Fibroblast of lung (primary cell): ENCODE data around the gene HOPX. TPM values are rescaled to one million over a fixed set of nuclear protein-coding genes. Genes with fewer than 3 reads are reported as not detected.

Experiments
- DNase-seq, 2 donors: peaks; one replicate each; pipeline versions ENCODE4 v3.0.0 to v3.0.0-alpha.2; 2010; ENCODE audit warnings: low read depth in 2 of 2
- H2AFZ ChIP-seq: 2 replicates; pipeline ENCODE4 v1.5.1; 2012; ENCODE audit warnings: low read length, control low read depth, inconsistent platforms
- H3K27ac ChIP-seq: 2 replicates; pipeline ENCODE4 v1.5.1; 2011; ENCODE audit warnings: low read length, control low read depth; ENCODE audit not compliant: insufficient read depth
- H3K27me3 ChIP-seq: 2 replicates; pipeline ENCODE4 v1.5.1; 2011; ENCODE audit warnings: mild to moderate bottlenecking, low read length; ENCODE audit not compliant: control insufficient read depth, insufficient read depth
- H3K36me3 ChIP-seq: 2 replicates; pipeline ENCODE4 v1.5.1; 2011; ENCODE audit warnings: low read length; ENCODE audit not compliant: control insufficient read depth, insufficient read depth
- H3K4me1 ChIP-seq: 2 replicates; pipeline ENCODE4 v1.5.1; 2011; ENCODE audit warnings: low read length; ENCODE audit not compliant: control insufficient read depth, insufficient read depth; ENCODE audit errors: extremely low read depth
- H3K4me2 ChIP-seq: 2 replicates; pipeline ENCODE4 v1.5.1; 2011; ENCODE audit warnings: low read length, control low read depth; ENCODE audit not compliant: insufficient read depth; ENCODE audit errors: extremely low read depth
- H3K4me3 ChIP-seq, 4 experiments: fragments of 200-600 bp in 1 of 4; sonication (generic) in 1 of 4; replicated peaks in 1 of 4; 2 replicates each; pipeline ENCODE4 v1.5.1; 2011 to 2016; ENCODE audit warnings: low read length in 4 of 4, low read depth in 3 of 4, mild to moderate bottlenecking in 3 of 4, control low read depth in 2 of 4, inconsistent platforms in 1 of 4, mixed read lengths in 1 of 4; ENCODE audit not compliant: insufficient read depth in 1 of 4; ENCODE audit errors: control extremely low read depth in 1 of 4
- H3K79me2 ChIP-seq: 2 replicates; pipeline ENCODE4 v1.5.1; 2012; ENCODE audit warnings: mild to moderate bottlenecking, low read length, inconsistent platforms; ENCODE audit not compliant: control insufficient read depth, insufficient read depth
- H3K9ac ChIP-seq: 2 replicates; pipeline ENCODE4 v1.5.1; 2011; ENCODE audit warnings: mild to moderate bottlenecking, low read length, control low read depth; ENCODE audit not compliant: insufficient read depth
- H3K9me3 ChIP-seq: 2 replicates; pipeline ENCODE4 v1.5.1; 2012; ENCODE audit warnings: low read depth, low read length; ENCODE audit not compliant: control insufficient read depth, insufficient read depth
- H4K20me1 ChIP-seq: 2 replicates; pipeline ENCODE4 v1.5.1; 2011; ENCODE audit warnings: low read length; ENCODE audit not compliant: control insufficient read depth, insufficient read depth; ENCODE audit errors: extremely low read depth
- EZH2 ChIP-seq: IDR thresholded peaks from 2 replicates; pipeline ENCODE4 v1.5.1; 2012; ENCODE audit warnings: low read length, control low read depth, mild to moderate bottlenecking; ENCODE audit errors: missing control alignments
- polyA plus RNA-seq, 2 donors: library from polyadenylated mRNA; depleted of rRNA in 1 of 2; stranded (reverse) in 1 of 2; unstranded in 1 of 2; fragments of >200 nt; gene quantifications; 2 replicates each; pipeline ENCODE4 v1.2.1, GENCODE V29; 2011 to 2012; ENCODE audit warnings: missing spikeins in 1 of 2
- total RNA-seq: library from RNA; depleted of rRNA; stranded (reverse); fragments of >200 nt; gene quantifications from 2 replicates; pipeline ENCODE4 v1.2.1, GENCODE V29; 2014
- TF ChIP-seq, protein P1 (sequence below), 2 donors: IDR thresholded peaks in 1 of 2; conservative IDR thresholded peaks in 1 of 2; 1 replicate in 1 of 2; 2 replicates in 1 of 2; pipeline ENCODE4 v1.5.1; 2011 to 2012; ENCODE audit warnings: low read length in 2 of 2, control low read depth in 1 of 2, inconsistent platforms in 1 of 2, low read depth in 1 of 2, mild to moderate bottlenecking in 1 of 2

HOPX gene
- total and polyA plus RNA-seq, 2 donors (not counting 1 experiment from before 2014, with no cell fraction given) = 2.4 to 11.4 TPM

DNA sequence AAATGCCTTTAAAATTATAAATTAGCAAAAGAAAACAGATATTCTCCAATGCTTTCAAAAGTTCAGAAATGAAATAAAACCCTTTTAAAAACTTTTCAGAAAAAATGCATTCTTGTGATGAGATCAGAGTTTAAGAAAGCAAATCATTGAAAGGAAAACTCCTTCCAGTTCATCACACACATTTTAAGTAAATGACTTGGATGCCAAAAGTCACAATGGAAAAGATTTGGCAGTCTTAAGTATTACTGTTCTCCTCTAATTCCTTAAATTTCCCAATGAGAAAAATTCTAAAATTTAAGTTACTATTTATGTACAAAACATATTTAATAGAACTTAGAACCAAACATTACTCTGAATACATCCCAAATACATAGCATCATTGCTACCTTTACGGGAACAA, 21.1 kb downstream of the HOPX start:
- Histone ChIP-seq H3K27ac (no peak overlapping the region), H3K9ac (no peak overlapping the region), H2AFZ (no peak overlapping the region), H3K4me3 (no peak overlapping the region), H3K79me2 (no peaks in the 10 kb centered on the region), H3K4me2 (no peak overlapping the region), H3K27me3 (peaks cover 8% of the 10 kb centered on the region), H3K9me3 (no peaks in the 10 kb centered on the region), H3K36me3 (no peaks in the 10 kb centered on the region), H3K4me1 (no peaks in the 10 kb centered on the region), H4K20me1 (no peaks in the 10 kb centered on the region)
- DNase-seq = no peak
- TF ChIP-seq EZH2 = no peak

DNA sequence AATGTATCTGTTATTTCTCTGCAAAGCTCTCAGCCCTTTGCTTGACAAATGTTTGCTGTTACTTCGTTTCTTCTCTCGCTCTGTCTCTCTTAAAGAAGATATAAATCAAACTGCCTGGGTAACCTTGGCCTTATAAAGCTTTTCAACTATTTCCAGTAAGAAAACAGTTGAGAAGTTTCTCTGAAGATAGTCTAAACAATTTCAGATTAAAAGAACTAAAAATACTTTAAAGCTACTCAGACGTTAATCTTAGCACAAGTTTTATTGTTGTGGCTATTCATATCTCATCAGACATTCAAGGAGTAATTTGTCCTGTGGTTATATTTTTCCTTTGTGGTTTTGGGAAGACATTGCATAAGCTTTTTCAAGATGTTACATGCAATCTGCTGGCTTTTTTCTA, 22.6 kb downstream of the HOPX start:
- Histone ChIP-seq H3K36me3 (no peaks in the 10 kb centered on the region), H3K9me3 (no peaks in the 10 kb centered on the region), H3K79me2 (no peaks in the 10 kb centered on the region), H3K27me3 (peaks cover 8% of the 10 kb centered on the region), H3K4me3 (no peak overlapping the region), H3K4me1 (no peaks in the 10 kb centered on the region), H4K20me1 (no peaks in the 10 kb centered on the region), H3K27ac (no peak overlapping the region), H3K4me2 (no peak overlapping the region), H3K9ac (no peak overlapping the region), H2AFZ (no peak overlapping the region)
- peak in 1 of 2 donors; percentile 85 for DNase-seq
- TF ChIP-seq EZH2 = no peak
- TF ChIP-seq, protein P1, sequence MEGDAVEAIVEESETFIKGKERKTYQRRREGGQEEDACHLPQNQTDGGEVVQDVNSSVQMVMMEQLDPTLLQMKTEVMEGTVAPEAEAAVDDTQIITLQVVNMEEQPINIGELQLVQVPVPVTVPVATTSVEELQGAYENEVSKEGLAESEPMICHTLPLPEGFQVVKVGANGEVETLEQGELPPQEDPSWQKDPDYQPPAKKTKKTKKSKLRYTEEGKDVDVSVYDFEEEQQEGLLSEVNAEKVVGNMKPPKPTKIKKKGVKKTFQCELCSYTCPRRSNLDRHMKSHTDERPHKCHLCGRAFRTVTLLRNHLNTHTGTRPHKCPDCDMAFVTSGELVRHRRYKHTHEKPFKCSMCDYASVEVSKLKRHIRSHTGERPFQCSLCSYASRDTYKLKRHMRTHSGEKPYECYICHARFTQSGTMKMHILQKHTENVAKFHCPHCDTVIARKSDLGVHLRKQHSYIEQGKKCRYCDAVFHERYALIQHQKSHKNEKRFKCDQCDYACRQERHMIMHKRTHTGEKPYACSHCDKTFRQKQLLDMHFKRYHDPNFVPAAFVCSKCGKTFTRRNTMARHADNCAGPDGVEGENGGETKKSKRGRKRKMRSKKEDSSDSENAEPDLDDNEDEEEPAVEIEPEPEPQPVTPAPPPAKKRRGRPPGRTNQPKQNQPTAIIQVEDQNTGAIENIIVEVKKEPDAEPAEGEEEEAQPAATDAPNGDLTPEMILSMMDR (conservative IDR thresholded peaks at IDR 0.05 in 1 of 2, IDR thresholded peaks at IDR 0.05 in 1 of 2; ENCODE audit: low read depth in 1 of 2, low read length in 2 of 2) = no peak

DNA sequence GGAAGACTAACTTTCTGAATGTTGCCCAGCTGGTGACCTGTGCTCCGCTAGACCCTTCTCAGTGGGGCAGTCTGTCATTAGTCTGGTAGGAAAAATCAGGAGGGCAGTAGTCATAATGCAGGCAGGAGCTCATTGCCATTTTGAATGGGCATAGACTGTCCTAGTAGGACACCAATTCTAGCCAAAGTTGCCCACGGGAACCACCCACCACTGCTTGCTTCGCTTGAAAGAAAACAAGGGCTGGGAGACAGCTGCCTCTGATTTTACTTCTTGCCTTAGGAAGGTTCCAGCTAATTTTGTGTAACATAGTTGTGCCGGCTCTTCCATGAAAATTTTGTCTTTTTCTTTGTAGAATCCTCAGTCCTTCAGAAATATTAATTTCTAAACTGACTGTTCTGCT, 23.3 kb downstream of the HOPX start:
- H3K27me3 ChIP-seq = peaks cover 8% of the 10 kb centered on the region
- H3K4me1 ChIP-seq = no peaks in the 10 kb centered on the region
- TF ChIP-seq EZH2 = no peak
- TF ChIP-seq, protein P1 (conservative IDR thresholded peaks at IDR 0.05 in 1 of 2, IDR thresholded peaks at IDR 0.05 in 1 of 2; ENCODE audit: low read depth in 1 of 2, low read length in 2 of 2) = no peak
- no peak overlapping the region for H3K27ac ChIP-seq
- H3K4me2 ChIP-seq = no peak overlapping the region
- no peaks in the 10 kb centered on the region for H3K9me3 ChIP-seq
- no peak for DNase-seq
- H3K79me2 ChIP-seq = no peaks in the 10 kb centered on the region
- H3K9ac ChIP-seq = no peak overlapping the region
- no peak overlapping the region for H3K4me3 ChIP-seq
- H4K20me1 ChIP-seq = no peaks in the 10 kb centered on the region
- H3K36me3 ChIP-seq = no peaks in the 10 kb centered on the region
- H2AFZ ChIP-seq = no peak overlapping the region
